ENCODE results near the gene EPYC. TPM values are rescaled to one million over a fixed set of nuclear protein-coding genes. Genes with fewer than 3 reads are reported as not detected.
"Not testable (repeated sequence)": the region's sequence is repeated elsewhere in the genome, so short reads cannot be mapped to it uniquely, and the experiment has no call there.

The EPYC gene
- total and polyA plus RNA-seq, 4 donors, result 0.05 to 0.31 TPM; not detected in 2

GRCh38 chr12:90989686-90990111 lies 15.1 kb downstream of the EPYC start:
- H3K4me3 ChIP-seq, result no peak overlapping the region
- no peak overlapping the region for H3K9ac ChIP-seq (ENCODE audit: insufficient read depth in 1 of 2, low read length in 2 of 2)
- peaks cover 0 to 13% (median 0%) of the 10 kb centered on the region in 5 donors for H3K4me1 ChIP-seq (ENCODE audit: control insufficient read depth in 5 of 5, insufficient read depth in 5 of 5, low read length in 5 of 5)
- no peaks in the 10 kb centered on the region for H3K9me3 ChIP-seq (ENCODE audit: control insufficient read depth in 4 of 4, insufficient read depth in 3 of 4, low read length in 3 of 4)
- DNase-seq, result no peak
- no peaks in the 10 kb centered on the region for H3K27me3 ChIP-seq (ENCODE audit: control insufficient read depth in 3 of 3, insufficient read depth in 3 of 3, low read length in 2 of 3)
- no peak overlapping the region for H3K27ac ChIP-seq (ENCODE audit: low read depth in 1 of 2, low read length in 1 of 2)
- no peak for ATAC-seq (ENCODE audit: insufficient read depth, low FRiP score)
- no peaks in the 10 kb centered on the region for H3K36me3 ChIP-seq (ENCODE audit: control insufficient read depth in 4 of 4, insufficient read depth in 4 of 4, low read length in 4 of 4)
- TF ChIP-seq CTCF (IDR thresholded peaks at IDR 0.05; ENCODE audit: control extremely low read depth, extremely low read depth), result no peak
- 88 to 97% methylated on average over 1 of the region's 1 CpG for WGBS, 2 donors

- DNase-seq (no peak), ATAC-seq (ENCODE audit: insufficient read depth, low FRiP score) (no peak)
- no peak for TF ChIP-seq CTCF (IDR thresholded peaks at IDR 0.05; ENCODE audit: control extremely low read depth, extremely low read depth)
- no peaks in the 10 kb centered on the region for H3K27me3 ChIP-seq (ENCODE audit: control insufficient read depth in 3 of 3, insufficient read depth in 3 of 3, low read length in 2 of 3)
- WGBS, 2 donors, result 90 to 92% methylated on average over 1 of the region's 1 CpG
- no peaks in the 10 kb centered on the region for H3K4me1 ChIP-seq (ENCODE audit: control insufficient read depth in 5 of 5, insufficient read depth in 5 of 5, low read length in 5 of 5)
- no peak overlapping the region for H3K9ac ChIP-seq (ENCODE audit: insufficient read depth in 1 of 2, low read length in 2 of 2)
- H3K27ac ChIP-seq (ENCODE audit: low read depth in 1 of 2, low read length in 1 of 2), result no peak overlapping the region
- no peaks in the 10 kb centered on the region for H3K9me3 ChIP-seq (ENCODE audit: control insufficient read depth in 4 of 4, insufficient read depth in 3 of 4, low read length in 3 of 4)
- H3K36me3 ChIP-seq (ENCODE audit: control insufficient read depth in 4 of 4, insufficient read depth in 4 of 4, low read length in 4 of 4), result no peaks in the 10 kb centered on the region
- no peak overlapping the region for H3K4me3 ChIP-seq
These were observed 17.3 kb downstream of the EPYC start for GRCh38 chr12:90987520-90987919.

GRCh38 chr12:90987101-90987500 lies 17.7 kb downstream of the EPYC start:
- no peak for ATAC-seq (ENCODE audit: insufficient read depth, low FRiP score)
- Histone ChIP-seq H3K36me3 (ENCODE audit: control insufficient read depth in 4 of 4, insufficient read depth in 4 of 4, low read length in 4 of 4) (no peaks in the 10 kb centered on the region), H3K9ac (ENCODE audit: insufficient read depth in 1 of 2, low read length in 2 of 2) (no peak overlapping the region), H3K27ac (ENCODE audit: low read depth in 1 of 2, low read length in 1 of 2) (no peak overlapping the region), H3K9me3 (ENCODE audit: control insufficient read depth in 4 of 4, insufficient read depth in 3 of 4, low read length in 3 of 4) (no peaks in the 10 kb centered on the region), H3K27me3 (ENCODE audit: control insufficient read depth in 3 of 3, insufficient read depth in 3 of 3, low read length in 2 of 3) (no peaks in the 10 kb centered on the region), H3K4me1 (ENCODE audit: control insufficient read depth in 5 of 5, insufficient read depth in 5 of 5, low read length in 5 of 5) (peaks cover 0 to under 1% (median 0%) of the 10 kb centered on the region in 5 donors), H3K4me3 (no peak overlapping the region)
- 93 to 96% methylated on average over 1 of the region's 1 CpG for WGBS, 2 donors
- no peak for TF ChIP-seq CTCF (IDR thresholded peaks at IDR 0.05; ENCODE audit: control extremely low read depth, extremely low read depth)
- no peak for DNase-seq

- not testable (repeated sequence) for H3K36me3 ChIP-seq (ENCODE audit: control insufficient read depth in 4 of 4, insufficient read depth in 4 of 4, low read length in 4 of 4); H3K9me3 ChIP-seq (ENCODE audit: control insufficient read depth in 4 of 4, insufficient read depth in 3 of 4, low read length in 3 of 4); H3K9ac ChIP-seq (ENCODE audit: insufficient read depth in 1 of 2, low read length in 2 of 2); ATAC-seq (ENCODE audit: insufficient read depth, low FRiP score); H3K4me3 ChIP-seq; H3K27ac ChIP-seq (ENCODE audit: low read depth in 1 of 2, low read length in 1 of 2); DNase-seq; H3K27me3 ChIP-seq (ENCODE audit: control insufficient read depth in 3 of 3, insufficient read depth in 3 of 3, low read length in 2 of 3)
- WGBS, 2 donors, result 82 to 85% methylated on average over 3 of the region's 3 CpGs
- H3K4me1 ChIP-seq (ENCODE audit: control insufficient read depth in 5 of 5, insufficient read depth in 5 of 5, low read length in 5 of 5), result peaks cover 0 to 12% (median 0%) of the 10 kb centered on the region in 5 donors
These were observed 19.4 kb downstream of the EPYC start for GRCh38 chr12:90985331-90985730.
